ENCODE measurements around the gene SKI. TPM values are rescaled to one million over a fixed set of nuclear protein-coding genes. Genes with fewer than 3 reads are reported as not detected.

Gene SKI
- total and polyA plus RNA-seq, 2 donors (not counting 1 experiment from before 2014, with no cell fraction given): 11.6 to 21.8 TPM

DNA sequence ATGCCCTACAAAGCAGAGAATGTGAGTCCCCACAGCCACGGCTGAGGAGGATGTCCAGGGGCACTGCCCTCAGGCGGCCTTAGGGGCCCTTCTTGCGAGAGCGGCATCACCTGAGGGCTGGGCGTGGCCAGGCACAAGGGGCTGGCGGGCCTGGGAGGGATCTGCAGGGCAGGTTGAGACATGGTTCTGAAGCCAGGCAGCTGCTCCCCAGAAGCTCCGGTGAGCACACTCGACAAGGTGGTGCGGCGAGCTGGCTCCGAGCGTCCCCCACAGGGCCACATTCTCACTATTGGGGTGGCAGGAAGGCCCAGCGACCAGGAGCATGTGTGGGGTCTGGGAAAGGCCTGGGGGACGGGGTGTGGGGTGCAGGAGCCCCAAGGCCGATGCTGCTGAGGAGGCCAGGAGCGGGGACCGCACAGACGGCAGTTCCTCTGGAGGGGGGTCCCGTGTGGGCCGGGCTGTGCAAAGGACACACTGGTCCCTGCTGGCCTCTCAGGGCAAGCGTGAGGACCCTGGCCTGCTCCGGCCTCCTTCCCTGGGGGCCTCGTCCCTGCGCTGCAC, 116.1 kb downstream of the SKI start:
- no peak for DNase-seq (ENCODE audit: low read depth in 2 of 2)
- no peaks in the 10 kb centered on the region for H3K36me3 ChIP-seq (ENCODE audit: control insufficient read depth, insufficient read depth, low read length)
- H2AFZ ChIP-seq (ENCODE audit: low read length): no peak overlapping the region
- H3K27me3 ChIP-seq (ENCODE audit: control insufficient read depth, insufficient read depth, low read length): no peaks in the 10 kb centered on the region
- H4K20me1 ChIP-seq (ENCODE audit: control insufficient read depth, extremely low read depth, insufficient read depth, low read length): no peaks in the 10 kb centered on the region
- no peak overlapping the region for H3K4me3 ChIP-seq (replicated peaks in 1 of 4; ENCODE audit: control extremely low read depth in 1 of 4, insufficient read depth in 1 of 4, low read depth in 3 of 4, low read length in 4 of 4)
- TF ChIP-seq EZH2 (IDR thresholded peaks at IDR 0.05; ENCODE audit: low read length, missing control alignments): no peak
- TF ChIP-seq, protein P1, sequence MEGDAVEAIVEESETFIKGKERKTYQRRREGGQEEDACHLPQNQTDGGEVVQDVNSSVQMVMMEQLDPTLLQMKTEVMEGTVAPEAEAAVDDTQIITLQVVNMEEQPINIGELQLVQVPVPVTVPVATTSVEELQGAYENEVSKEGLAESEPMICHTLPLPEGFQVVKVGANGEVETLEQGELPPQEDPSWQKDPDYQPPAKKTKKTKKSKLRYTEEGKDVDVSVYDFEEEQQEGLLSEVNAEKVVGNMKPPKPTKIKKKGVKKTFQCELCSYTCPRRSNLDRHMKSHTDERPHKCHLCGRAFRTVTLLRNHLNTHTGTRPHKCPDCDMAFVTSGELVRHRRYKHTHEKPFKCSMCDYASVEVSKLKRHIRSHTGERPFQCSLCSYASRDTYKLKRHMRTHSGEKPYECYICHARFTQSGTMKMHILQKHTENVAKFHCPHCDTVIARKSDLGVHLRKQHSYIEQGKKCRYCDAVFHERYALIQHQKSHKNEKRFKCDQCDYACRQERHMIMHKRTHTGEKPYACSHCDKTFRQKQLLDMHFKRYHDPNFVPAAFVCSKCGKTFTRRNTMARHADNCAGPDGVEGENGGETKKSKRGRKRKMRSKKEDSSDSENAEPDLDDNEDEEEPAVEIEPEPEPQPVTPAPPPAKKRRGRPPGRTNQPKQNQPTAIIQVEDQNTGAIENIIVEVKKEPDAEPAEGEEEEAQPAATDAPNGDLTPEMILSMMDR (conservative IDR thresholded peaks at IDR 0.05 in 1 of 2, IDR thresholded peaks at IDR 0.05 in 1 of 2; ENCODE audit: low read depth in 1 of 2, low read length in 2 of 2): no peak
- no peaks in the 10 kb centered on the region for H3K4me1 ChIP-seq (ENCODE audit: control insufficient read depth, extremely low read depth, insufficient read depth, low read length)
- no peaks in the 10 kb centered on the region for H3K9me3 ChIP-seq (ENCODE audit: control insufficient read depth, insufficient read depth, low read depth, low read length)
- no peak overlapping the region for H3K4me2 ChIP-seq (ENCODE audit: extremely low read depth, insufficient read depth, low read length)
- no peak overlapping the region for H3K9ac ChIP-seq (ENCODE audit: insufficient read depth, low read length)
- no peak overlapping the region for H3K27ac ChIP-seq (ENCODE audit: insufficient read depth, low read length)
- no peaks in the 10 kb centered on the region for H3K79me2 ChIP-seq (ENCODE audit: control insufficient read depth, insufficient read depth, low read length)

DNA sequence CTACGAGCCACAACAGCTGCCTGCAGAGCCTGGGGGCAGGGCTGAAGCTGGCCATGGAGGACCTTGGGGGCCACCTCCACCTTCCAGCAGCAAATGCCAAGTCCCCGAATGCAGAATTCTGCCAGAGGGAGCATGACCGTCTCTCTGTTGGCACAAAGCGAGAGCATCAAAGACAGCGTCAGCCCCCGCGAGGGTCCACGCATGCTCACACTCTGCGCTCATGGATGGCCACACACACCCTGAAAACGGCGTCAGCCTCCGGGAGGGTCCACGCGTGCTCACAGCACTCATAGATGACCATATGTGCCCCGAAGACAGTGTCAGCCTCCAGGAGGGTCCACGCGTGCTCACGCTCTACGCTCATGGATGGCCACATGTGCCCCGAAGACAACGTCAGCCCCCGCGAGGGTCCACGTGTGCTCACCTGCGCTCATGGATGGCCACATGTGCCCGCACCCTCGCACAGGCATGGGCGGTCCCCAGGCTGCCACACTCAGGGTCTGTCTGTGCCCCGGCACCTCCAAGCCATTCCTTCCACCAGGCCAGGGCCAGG, 116.7 kb downstream of the SKI start:
- H3K36me3 ChIP-seq (ENCODE audit: control insufficient read depth, insufficient read depth, low read length): no peaks in the 10 kb centered on the region
- no peak for DNase-seq (ENCODE audit: low read depth in 2 of 2)
- no peak for TF ChIP-seq EZH2 (IDR thresholded peaks at IDR 0.05; ENCODE audit: low read length, missing control alignments)
- TF ChIP-seq, protein P1 (conservative IDR thresholded peaks at IDR 0.05 in 1 of 2, IDR thresholded peaks at IDR 0.05 in 1 of 2; ENCODE audit: low read depth in 1 of 2, low read length in 2 of 2): no peak
- no peaks in the 10 kb centered on the region for H3K27me3 ChIP-seq (ENCODE audit: control insufficient read depth, insufficient read depth, low read length)
- H3K9me3 ChIP-seq (ENCODE audit: control insufficient read depth, insufficient read depth, low read depth, low read length): no peaks in the 10 kb centered on the region
- no peak overlapping the region for H3K27ac ChIP-seq (ENCODE audit: insufficient read depth, low read length)
- H2AFZ ChIP-seq (ENCODE audit: low read length): no peak overlapping the region
- H3K4me1 ChIP-seq (ENCODE audit: control insufficient read depth, extremely low read depth, insufficient read depth, low read length): no peaks in the 10 kb centered on the region
- no peaks in the 10 kb centered on the region for H3K79me2 ChIP-seq (ENCODE audit: control insufficient read depth, insufficient read depth, low read length)
- H4K20me1 ChIP-seq (ENCODE audit: control insufficient read depth, extremely low read depth, insufficient read depth, low read length): no peaks in the 10 kb centered on the region
- no peak overlapping the region for H3K4me2 ChIP-seq (ENCODE audit: extremely low read depth, insufficient read depth, low read length)
- no peak overlapping the region for H3K9ac ChIP-seq (ENCODE audit: insufficient read depth, low read length)
- H3K4me3 ChIP-seq (replicated peaks in 1 of 4; ENCODE audit: control extremely low read depth in 1 of 4, insufficient read depth in 1 of 4, low read depth in 3 of 4, low read length in 4 of 4): no peak overlapping the region

DNA sequence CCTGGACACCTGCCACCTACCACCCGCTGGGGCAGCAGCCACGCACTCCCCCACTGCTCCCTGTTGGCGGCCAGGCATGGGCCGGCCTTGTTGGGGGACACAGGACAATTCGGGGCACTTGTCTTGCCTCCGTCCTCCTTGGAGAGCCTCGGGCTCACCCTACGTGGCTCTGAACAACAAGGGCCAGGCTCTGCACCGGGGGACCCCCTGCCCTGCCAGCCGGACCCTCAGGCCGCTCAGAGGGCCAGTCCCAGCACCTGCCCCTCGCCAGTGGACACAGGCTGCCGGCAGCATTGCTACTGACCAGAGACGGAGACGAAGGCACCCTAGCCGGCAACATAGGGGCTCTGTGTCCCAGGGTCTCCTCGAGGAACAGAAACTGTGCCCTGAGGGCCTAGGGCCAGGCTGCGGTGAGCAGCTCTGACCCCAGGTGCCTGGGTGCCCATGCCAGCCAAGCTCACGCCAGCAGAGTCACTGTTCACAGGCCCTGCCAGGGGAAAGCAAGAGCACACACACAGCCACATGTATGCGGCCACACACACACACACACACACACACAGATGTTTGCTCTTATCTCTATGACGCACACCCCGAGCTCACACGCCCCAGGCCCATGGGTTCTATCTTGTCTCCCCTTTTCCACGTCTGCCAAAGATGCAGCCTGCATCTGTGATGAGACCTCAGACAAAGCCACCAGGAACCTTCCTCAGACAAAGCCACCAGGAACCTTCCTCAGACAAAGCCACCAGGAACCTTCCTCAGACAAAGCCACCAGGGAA, 117.4 kb downstream of the SKI start:
- Histone ChIP-seq H3K79me2 (ENCODE audit: control insufficient read depth, insufficient read depth, low read length) (no peaks in the 10 kb centered on the region), H3K4me2 (ENCODE audit: extremely low read depth, insufficient read depth, low read length) (no peak overlapping the region), H3K4me1 (ENCODE audit: control insufficient read depth, extremely low read depth, insufficient read depth, low read length) (no peaks in the 10 kb centered on the region), H2AFZ (ENCODE audit: low read length) (no peak overlapping the region), H3K27ac (ENCODE audit: insufficient read depth, low read length) (no peak overlapping the region), H3K4me3 (replicated peaks in 1 of 4; ENCODE audit: control extremely low read depth in 1 of 4, insufficient read depth in 1 of 4, low read depth in 3 of 4, low read length in 4 of 4) (no peak overlapping the region), H3K9ac (ENCODE audit: insufficient read depth, low read length) (no peak overlapping the region), H3K9me3 (ENCODE audit: control insufficient read depth, insufficient read depth, low read depth, low read length) (no peaks in the 10 kb centered on the region), H3K27me3 (ENCODE audit: control insufficient read depth, insufficient read depth, low read length) (no peaks in the 10 kb centered on the region), H3K36me3 (ENCODE audit: control insufficient read depth, insufficient read depth, low read length) (no peaks in the 10 kb centered on the region), H4K20me1 (ENCODE audit: control insufficient read depth, extremely low read depth, insufficient read depth, low read length) (no peaks in the 10 kb centered on the region)
- no peak for TF ChIP-seq EZH2 (IDR thresholded peaks at IDR 0.05; ENCODE audit: low read length, missing control alignments)
- TF ChIP-seq, protein P1 (conservative IDR thresholded peaks at IDR 0.05 in 1 of 2, IDR thresholded peaks at IDR 0.05 in 1 of 2; ENCODE audit: low read depth in 1 of 2, low read length in 2 of 2): no peak
- no peak for DNase-seq (ENCODE audit: low read depth in 2 of 2)
